Limb (tissue), 2 donors: ENCODE measurements around the gene BBX.
A peak's percentile ranks its signal among the peaks of the same experiment; 100 is the strongest.

Source experiments
- DNase-seq, 2 donors: peaks; one replicate each; pipeline ENCODE4 v3.0.0-alpha.2; 2016; ENCODE audit errors: extremely low spot score in 2 of 2

The BBX gene

GRCh38 chr3:107740992-107741896, 218.5 kb downstream of the BBX start:
- DNase-seq: peak in 1 of 2 donors; percentile 59

GRCh38 chr3:107745354-107745753, 222.6 kb downstream of the BBX start:
- DNase-seq: no peak

- DNase-seq: no peak
Observed at GRCh38 chr3:107752202-107752990, 229.6 kb downstream of the BBX start.

GRCh38 chr3:107753494-107753893, 230.7 kb downstream of the BBX start:
- peak; percentile 25 to 52 for DNase-seq

- no peak for DNase-seq
Observed at GRCh38 chr3:107753976-107754375, 231.2 kb downstream of the BBX start.

- no peak for DNase-seq
Observed at GRCh38 chr3:107756649-107757048, 233.9 kb downstream of the BBX start.

- DNase-seq: no peak
Observed at GRCh38 chr3:107757140-107757539, 234.4 kb downstream of the BBX start.

GRCh38 chr3:107760144-107760543, 237.4 kb downstream of the BBX start:
- DNase-seq: no peak

GRCh38 chr3:107761391-107761790, 238.6 kb downstream of the BBX start:
- no peak for DNase-seq

- DNase-seq: no peak
Observed at GRCh38 chr3:107765524-107765923, 242.8 kb downstream of the BBX start.

- peak in 1 of 2 donors; percentile 9 for DNase-seq
Observed at GRCh38 chr3:107767897-107768605, 245.3 kb downstream of the BBX start.

- DNase-seq: no peak
Observed at GRCh38 chr3:107769882-107770281, 247.1 kb downstream of the BBX start.

- DNase-seq: no peak
Observed at GRCh38 chr3:107772016-107772415, 249.3 kb downstream of the BBX start.

- DNase-seq: no peak
Observed at GRCh38 chr3:107775974-107776373, 253.2 kb downstream of the BBX start.

GRCh38 chr3:107781253-107781652, 258.5 kb downstream of the BBX start:
- no peak for DNase-seq

- DNase-seq: no peak
Observed at GRCh38 chr3:107782054-107782453, 259.3 kb downstream of the BBX start.

GRCh38 chr3:107790612-107791011, 267.9 kb downstream of the BBX start:
- DNase-seq: no peak

- DNase-seq: no peak
Observed at GRCh38 chr3:107791027-107791426, 268.3 kb downstream of the BBX start.

GRCh38 chr3:107791450-107791849, 268.7 kb downstream of the BBX start:
- DNase-seq: no peak

GRCh38 chr3:107794664-107795443, 272.1 kb downstream of the BBX start:
- DNase-seq: no peak

- no peak for DNase-seq
Observed at GRCh38 chr3:107795514-107796094, 272.8 kb downstream of the BBX start.
